HCT116 (cell line): ENCODE results near the gene NCKAP5L. TPM values are rescaled to one million over a fixed set of nuclear protein-coding genes. Genes with fewer than 3 reads are reported as not detected.

Experiments used
- ATAC-seq: fragments of 200-7000 bp; cut with Tn5 transposase; 2 replicates; pipeline ENCODE4 v1.9.1; 2020; ENCODE audit warnings: mild to moderate bottlenecking, moderate library complexity
- BruUV-seq: library from RNA; stranded (reverse); fragments of 400-500 nt; replicated peaks from 2 replicates; lab custom pipeline; 2021; lab: Mats Ljungman, UMichigan
- CTCF ChIA-PET: fragments of 300-600 bp; sonication (Branson Sonifier 250); formaldehyde crosslinking; loops from one replicate; lab custom pipeline; 2021; ENCODE audit warnings: antibody characterized with exemption; lab: Charles Lee
- POLR2A ChIA-PET: fragments of 300-600, 350-600 bp; sonication (Branson Sonifier 250); formaldehyde crosslinking; loops from one replicate; lab custom pipeline; 2021; ENCODE audit warnings: antibody characterized with exemption; lab: Charles Lee
- RAD21 ChIA-PET, 2 experiments: fragments of 300-600 bp; sonication (Branson Sonifier 250); formaldehyde crosslinking; loops; one replicate each; lab custom pipeline; 2023; ENCODE audit warnings: low total read pairs in 2 of 2; ENCODE audit not compliant: uncharacterized antibody in 2 of 2, unreplicated experiment in 2 of 2, low non-redundant PET in 1 of 2; lab: Charles Lee
- DNase-seq: peaks from one replicate; pipeline ENCODE4 v3.0.0-alpha.2; 2010; ENCODE audit warnings: low read depth, low spot score
- H2AFZ ChIP-seq: fragments of 200-600 bp; shearing (Covaris generic), sonication (generic); 2 replicates; pipeline ENCODE4 v1.6.1; 2017; ENCODE audit warnings: low read depth, mixed run types, mixed read lengths, antibody characterized with exemption, low read length; ENCODE audit not compliant: poor library complexity, severe bottlenecking
- H3K27ac ChIP-seq: 2 replicates; pipeline ENCODE4 v1.5.1; 2012; ENCODE audit warnings: low read depth, low read length
- H3K27me3 ChIP-seq: fragments of 200-600 bp; sonication (generic); 2 replicates; pipeline ENCODE4 v1.6.1; 2016; ENCODE audit warnings: mixed run types, low read length, mixed read lengths; ENCODE audit not compliant: insufficient read depth
- H3K36me3 ChIP-seq, 2 experiments: fragments of 200-500 bp in 1 of 2; fragments of 200-600 bp in 1 of 2; sonication (Bioruptor generic) in 1 of 2; sonication (generic) in 1 of 2; 2 replicates each; pipeline versions ENCODE4 v1.5.1 to v1.6.1; 2014 to 2016; ENCODE audit warnings: low read length in 2 of 2, inconsistent platforms in 1 of 2, mixed read lengths in 1 of 2, mixed run types in 1 of 2; ENCODE audit not compliant: insufficient read depth in 2 of 2, control insufficient read depth in 1 of 2
- H3K4me1 ChIP-seq, 2 experiments: fragments of 200-600 bp in 1 of 2; sonication (generic) in 1 of 2; 2 replicates each; pipeline versions ENCODE4 v1.5.1 to v1.6.1; 2012 to 2017; ENCODE audit warnings: low read length in 2 of 2, inconsistent platforms in 1 of 2, mild to moderate bottlenecking in 1 of 2, mixed read lengths in 1 of 2, mixed run types in 1 of 2, moderate library complexity in 1 of 2; ENCODE audit not compliant: insufficient read depth in 2 of 2, control insufficient read depth in 1 of 2
- H3K4me2 ChIP-seq: fragments of 200-600 bp; sonication (generic); 2 replicates; pipeline ENCODE4 v1.6.1; 2017; ENCODE audit warnings: mixed run types, low read length, mixed read lengths
- H3K4me3 ChIP-seq, 2 experiments: fragments of 200-600 bp in 1 of 2; sonication (generic) in 1 of 2; replicated peaks in 1 of 2; 2 replicates each; pipeline ENCODE4 v1.5.1; 2011 to 2016; ENCODE audit warnings: low read length in 2 of 2, control low read depth in 1 of 2, low read depth in 1 of 2, mild to moderate bottlenecking in 1 of 2, mixed read lengths in 1 of 2, mixed run types in 1 of 2
- H3K79me2 ChIP-seq: fragments of 200-600 bp; sonication (generic); 2 replicates; pipeline ENCODE4 v1.6.1; 2017; ENCODE audit warnings: mild to moderate bottlenecking, mixed run types, low read length, moderate library complexity, mixed read lengths; ENCODE audit not compliant: insufficient read depth
- H3K9ac ChIP-seq: fragments of 200-600 bp; sonication (generic); 2 replicates; pipeline ENCODE4 v1.6.1; 2016; ENCODE audit warnings: low read length, mixed read lengths
- H3K9me2 ChIP-seq: fragments of 200-600 bp; sonication (generic), shearing (Covaris generic); 2 replicates; pipeline ENCODE4 v1.6.1; 2017; ENCODE audit warnings: mixed run types, mild to moderate bottlenecking, moderate library complexity; ENCODE audit not compliant: insufficient read depth
- H3K9me3 ChIP-seq, 2 experiments: fragments of 200-500 bp in 1 of 2; fragments of 200-600 bp in 1 of 2; sonication (Bioruptor generic) in 1 of 2; sonication (generic) in 1 of 2; 2 replicates each; pipeline ENCODE4 v1.6.1; 2014 to 2017; ENCODE audit warnings: low read length in 2 of 2, mixed read lengths in 2 of 2, inconsistent platforms in 1 of 2, low read depth in 1 of 2, mild to moderate bottlenecking in 1 of 2, mixed run types in 1 of 2, moderate library complexity in 1 of 2; ENCODE audit not compliant: control insufficient read depth in 1 of 2, insufficient read depth in 1 of 2
- H4K20me1 ChIP-seq: fragments of 200-600 bp; sonication (generic), shearing (Covaris generic); 2 replicates; pipeline ENCODE4 v1.6.1; 2017; ENCODE audit warnings: mixed run types, mild to moderate bottlenecking, moderate library complexity; ENCODE audit not compliant: insufficient read depth
- CBX3 ChIP-seq: IDR thresholded peaks from 2 replicates; pipeline ENCODE4 v1.6.1; 2012; ENCODE audit warnings: low read depth
- CEBPB ChIP-seq: IDR thresholded peaks from 2 replicates; pipeline ENCODE4 v1.6.1; 2012; ENCODE audit warnings: low read depth
- EGR1 ChIP-seq: IDR thresholded peaks from 2 replicates; pipeline ENCODE4 v1.6.1; 2012; ENCODE audit warnings: low read depth
- ELF1 ChIP-seq: IDR thresholded peaks from 2 replicates; pipeline ENCODE4 v1.6.1; 2012; ENCODE audit warnings: low read depth, borderline replicate concordance
- EZH2 ChIP-seq: fragments of 200-600 bp; sonication (generic); IDR thresholded peaks from 2 replicates; pipeline ENCODE4 v1.6.1; 2017; ENCODE audit warnings: antibody characterized with exemption, mixed run types
- EZH2phosphoT487 ChIP-seq: fragments of 200-600 bp; IDR thresholded peaks from 2 replicates; pipeline ENCODE4 v1.6.1; 2018; ENCODE audit warnings: antibody characterized with exemption, borderline replicate concordance
- POLR2A ChIP-seq: IDR thresholded peaks from 2 replicates; pipeline ENCODE4 v1.7.0; 2011; ENCODE audit warnings: borderline replicate concordance; ENCODE audit not compliant: insufficient read depth, insufficient read length; ENCODE audit errors: extremely low read depth
- POLR2AphosphoS5 ChIP-seq: IDR thresholded peaks from 2 replicates; pipeline ENCODE4 v1.6.1; 2011; ENCODE audit warnings: mild to moderate bottlenecking, low read depth, low read length, moderate library complexity
- RAD21 ChIP-seq: IDR thresholded peaks from 2 replicates; pipeline ENCODE4 v1.6.1; 2012; ENCODE audit warnings: low read depth, mild to moderate bottlenecking
- SIN3A ChIP-seq: IDR thresholded peaks from 2 replicates; pipeline ENCODE4 v1.6.1; 2012; ENCODE audit warnings: low read depth
- SP1 ChIP-seq: IDR thresholded peaks from 2 replicates; pipeline ENCODE4 v1.6.1; 2012; ENCODE audit warnings: low read depth
- SRF ChIP-seq: IDR thresholded peaks from 2 replicates; pipeline ENCODE4 v1.6.1; 2012; ENCODE audit warnings: low read depth
- TCF7L2 ChIP-seq: IDR thresholded peaks from 2 replicates; pipeline ENCODE4 v1.7.0; 2011; ENCODE audit warnings: borderline replicate concordance, inconsistent platforms; ENCODE audit not compliant: insufficient read depth, insufficient read length; ENCODE audit errors: extremely low read depth
- YY1 ChIP-seq: IDR thresholded peaks from 2 replicates; pipeline ENCODE4 v1.6.1; 2011; ENCODE audit warnings: low read length, low read depth, moderate library complexity, mild to moderate bottlenecking; ENCODE audit not compliant: insufficient replicate concordance; ENCODE audit errors: extremely low read depth
- ZNF274 ChIP-seq: fragments of 200-500 bp; sonication (Bioruptor generic); IDR thresholded peaks from 2 replicates; pipeline ENCODE4 v1.6.1; 2014; ENCODE audit warnings: mild to moderate bottlenecking, low read depth, low read length, inconsistent platforms
- intact Hi-C: fragments of 100-400 bp; cut with micrococcal nuclease; formaldehyde crosslinking; loops from 2 replicates; pipeline ENCODE4 v1.10.0; 2022
- total RNA-seq: library from RNA; stranded (reverse); gene quantifications from one replicate; pipeline ENCODE4 v1.2.1, GENCODE V29; 2021; ENCODE audit not compliant: unreplicated experiment
- TF ChIP-seq, protein P1 (sequence below): IDR thresholded peaks from 2 replicates; pipeline ENCODE4 v1.6.1; 2012

Gene NCKAP5L
- total RNA-seq, 1 experiment from 2014 or later = 12.1 TPM

DNA sequence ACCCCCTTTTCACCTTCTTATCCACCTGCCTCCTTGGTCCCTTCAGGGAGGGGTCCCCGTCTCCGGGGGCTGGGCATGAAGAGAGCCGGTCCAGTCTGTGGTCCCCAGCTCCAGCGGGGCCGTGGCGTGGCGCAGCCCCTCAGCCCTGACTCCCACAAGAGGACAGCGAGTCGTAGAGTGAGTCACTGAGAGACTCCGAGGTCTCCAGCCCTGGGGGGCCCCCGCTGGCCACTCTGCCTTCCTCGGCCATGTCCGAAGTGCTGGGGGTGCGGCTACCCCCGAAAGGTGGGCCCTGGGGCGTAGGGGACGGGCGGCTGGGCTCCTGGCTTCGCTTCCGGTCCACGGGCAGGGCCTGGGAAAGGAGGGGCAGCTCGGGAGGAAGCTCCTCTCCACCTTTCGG, 36.5 kb downstream of the NCKAP5L start:
- no peak for TF ChIP-seq SP1
- TF ChIP-seq, protein P1, sequence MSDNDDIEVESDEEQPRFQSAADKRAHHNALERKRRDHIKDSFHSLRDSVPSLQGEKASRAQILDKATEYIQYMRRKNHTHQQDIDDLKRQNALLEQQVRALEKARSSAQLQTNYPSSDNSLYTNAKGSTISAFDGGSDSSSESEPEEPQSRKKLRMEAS = no peak
- no peak for TF ChIP-seq ZNF274
- TF ChIP-seq EZH2 = no peak
- TF ChIP-seq SRF = no peak
- no peak for TF ChIP-seq TCF7L2
- no peak for TF ChIP-seq POLR2AphosphoS5
- no peak for TF ChIP-seq SIN3A
- TF ChIP-seq, all 23 proteins: peak for 0
- DNase-seq (no peak), ATAC-seq (no peak)
- Histone ChIP-seq H3K79me2 (no peaks in the 10 kb centered on the region), H4K20me1 (no peaks in the 10 kb centered on the region), H3K9ac (no peak overlapping the region), H3K9me2 (no peaks in the 10 kb centered on the region), H3K27ac (no peak overlapping the region), H3K9me3 (no peaks in the 10 kb centered on the region), H3K4me3 (no peak overlapping the region), H2AFZ (no peak overlapping the region), H3K27me3 (no peaks in the 10 kb centered on the region), H3K4me2 (no peak overlapping the region), H3K36me3 (no peaks in the 10 kb centered on the region; a peak in 1 of 4 replicates), H3K4me1 (no peaks in the 10 kb centered on the region)
- POLR2A ChIA-PET = no interaction called here
- intact Hi-C loops = no loop called here
- CTCF ChIA-PET = interaction anchor here (1.2 kb wide), 1 partner anchor 14 kb away, joined by 3 read pairs; no protein-coding TSS in a partner anchor
- BruUV-seq = no TSS peak
- RAD21 ChIA-PET = no interaction called here

DNA sequence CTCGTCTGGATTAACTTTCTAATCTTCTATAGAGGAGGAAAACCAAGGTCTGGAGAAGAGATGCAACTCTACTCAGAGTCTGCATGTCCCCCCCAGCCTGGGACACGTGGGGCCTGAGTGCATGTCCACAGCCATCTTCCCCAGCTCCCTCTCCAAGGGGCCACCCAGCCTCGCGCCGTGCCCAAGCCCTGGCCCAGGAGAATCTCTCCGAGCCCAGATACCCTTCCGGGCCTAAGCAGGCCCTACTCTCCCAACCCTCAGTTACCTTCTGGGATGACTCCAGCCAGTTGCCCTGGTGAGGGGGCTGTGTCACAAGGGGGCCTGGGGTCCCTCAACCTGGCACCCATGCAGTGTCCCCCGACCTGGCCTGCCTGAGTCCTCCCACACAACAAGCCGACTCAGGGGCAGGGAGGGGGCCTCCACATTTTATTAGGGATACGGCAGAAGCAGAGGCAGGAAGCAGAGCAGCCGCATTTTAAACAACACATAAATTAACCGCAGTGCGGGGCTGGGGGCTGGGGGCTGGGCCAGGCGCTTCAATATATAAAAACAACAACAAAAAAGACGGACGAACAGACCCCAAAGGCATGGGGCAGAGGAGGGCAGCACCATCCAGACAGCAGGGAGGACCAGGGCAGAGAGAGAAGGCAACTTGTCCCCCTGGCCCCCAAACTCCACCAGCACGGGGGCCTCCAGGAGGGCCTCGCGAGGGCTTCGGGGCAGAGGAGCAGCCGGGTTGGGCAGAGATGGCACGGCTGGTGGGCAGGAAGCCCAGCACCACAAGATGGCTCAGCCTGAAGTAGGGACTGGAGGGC, 37.3 kb downstream of the NCKAP5L start:
- no peaks in the 10 kb centered on the region for H3K9me2 ChIP-seq
- H3K36me3 ChIP-seq = no peaks in the 10 kb centered on the region
- H3K27me3 ChIP-seq = no peaks in the 10 kb centered on the region
- H4K20me1 ChIP-seq = no peaks in the 10 kb centered on the region
- no peaks in the 10 kb centered on the region for H3K9me3 ChIP-seq
- no peak overlapping the region for H3K4me2 ChIP-seq
- no TSS peak for BruUV-seq
- no peak overlapping the region for H3K9ac ChIP-seq
- RAD21 ChIA-PET = no interaction called here
- no peaks in the 10 kb centered on the region for H3K79me2 ChIP-seq
- H3K4me3 ChIP-seq = no peak overlapping the region
- ATAC-seq = no peak
- no peak for TF ChIP-seq TCF7L2
- no peak for TF ChIP-seq EGR1
- no peak for TF ChIP-seq RAD21
- TF ChIP-seq POLR2A = no peak
- no peak for TF ChIP-seq CBX3
- TF ChIP-seq SP1 = no peak
- TF ChIP-seq YY1 = no peak
- TF ChIP-seq ELF1 = no peak
- TF ChIP-seq EZH2phosphoT487 = no peak
- TF ChIP-seq CEBPB = no peak
- no peak for TF ChIP-seq SIN3A
- POLR2A ChIA-PET = no interaction called here
- no peaks in the 10 kb centered on the region for H3K4me1 ChIP-seq
- DNase-seq = no peak
- intact Hi-C loops = no loop called here
- CTCF ChIA-PET = no interaction called here
- H2AFZ ChIP-seq = no peak overlapping the region
- H3K27ac ChIP-seq = no peak overlapping the region
